ENCODE results near the gene PPP4R3A.

The PPP4R3A gene

DNA sequence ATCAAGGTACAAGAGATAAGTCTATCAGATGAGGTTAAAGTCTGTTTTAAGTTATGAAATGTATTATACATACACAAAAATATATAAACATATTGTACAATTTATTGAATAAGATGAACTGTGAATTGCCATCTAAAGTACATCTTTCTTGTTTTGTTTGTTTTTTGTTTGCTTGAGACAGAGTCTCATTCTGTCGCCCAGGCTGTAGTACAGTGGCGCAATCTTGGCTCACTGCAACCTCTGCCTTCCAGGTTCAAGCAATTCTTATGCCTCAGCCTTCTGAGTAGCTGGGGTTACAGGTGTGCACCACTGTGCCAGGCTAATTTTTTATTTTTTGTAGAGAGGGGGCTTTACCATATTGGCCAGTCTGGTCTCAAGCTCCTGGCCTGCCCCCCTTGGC is 10.0 kb upstream of the PPP4R3A start:
- H3K27me3 ChIP-seq (replicated peaks; ENCODE audit: control insufficient read depth, insufficient read depth, low read length): no peaks in the 10 kb centered on the region; the same call in 1 of the 2 replicates
- H3K36me3 ChIP-seq (ENCODE audit: control insufficient read depth, insufficient read depth, low read length): no peaks in the 10 kb centered on the region
- TF ChIP-seq, protein P1, sequence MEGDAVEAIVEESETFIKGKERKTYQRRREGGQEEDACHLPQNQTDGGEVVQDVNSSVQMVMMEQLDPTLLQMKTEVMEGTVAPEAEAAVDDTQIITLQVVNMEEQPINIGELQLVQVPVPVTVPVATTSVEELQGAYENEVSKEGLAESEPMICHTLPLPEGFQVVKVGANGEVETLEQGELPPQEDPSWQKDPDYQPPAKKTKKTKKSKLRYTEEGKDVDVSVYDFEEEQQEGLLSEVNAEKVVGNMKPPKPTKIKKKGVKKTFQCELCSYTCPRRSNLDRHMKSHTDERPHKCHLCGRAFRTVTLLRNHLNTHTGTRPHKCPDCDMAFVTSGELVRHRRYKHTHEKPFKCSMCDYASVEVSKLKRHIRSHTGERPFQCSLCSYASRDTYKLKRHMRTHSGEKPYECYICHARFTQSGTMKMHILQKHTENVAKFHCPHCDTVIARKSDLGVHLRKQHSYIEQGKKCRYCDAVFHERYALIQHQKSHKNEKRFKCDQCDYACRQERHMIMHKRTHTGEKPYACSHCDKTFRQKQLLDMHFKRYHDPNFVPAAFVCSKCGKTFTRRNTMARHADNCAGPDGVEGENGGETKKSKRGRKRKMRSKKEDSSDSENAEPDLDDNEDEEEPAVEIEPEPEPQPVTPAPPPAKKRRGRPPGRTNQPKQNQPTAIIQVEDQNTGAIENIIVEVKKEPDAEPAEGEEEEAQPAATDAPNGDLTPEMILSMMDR (IDR thresholded peaks at IDR 0.05; ENCODE audit: insufficient read depth, low read length, poor library complexity, severe bottlenecking): no peak
- no peak overlapping the region for H3K4me3 ChIP-seq (replicated peaks; ENCODE audit: low read depth, low read length)
- DNase-seq (ENCODE audit: extremely low read depth, insufficient read length): no peak

DNA sequence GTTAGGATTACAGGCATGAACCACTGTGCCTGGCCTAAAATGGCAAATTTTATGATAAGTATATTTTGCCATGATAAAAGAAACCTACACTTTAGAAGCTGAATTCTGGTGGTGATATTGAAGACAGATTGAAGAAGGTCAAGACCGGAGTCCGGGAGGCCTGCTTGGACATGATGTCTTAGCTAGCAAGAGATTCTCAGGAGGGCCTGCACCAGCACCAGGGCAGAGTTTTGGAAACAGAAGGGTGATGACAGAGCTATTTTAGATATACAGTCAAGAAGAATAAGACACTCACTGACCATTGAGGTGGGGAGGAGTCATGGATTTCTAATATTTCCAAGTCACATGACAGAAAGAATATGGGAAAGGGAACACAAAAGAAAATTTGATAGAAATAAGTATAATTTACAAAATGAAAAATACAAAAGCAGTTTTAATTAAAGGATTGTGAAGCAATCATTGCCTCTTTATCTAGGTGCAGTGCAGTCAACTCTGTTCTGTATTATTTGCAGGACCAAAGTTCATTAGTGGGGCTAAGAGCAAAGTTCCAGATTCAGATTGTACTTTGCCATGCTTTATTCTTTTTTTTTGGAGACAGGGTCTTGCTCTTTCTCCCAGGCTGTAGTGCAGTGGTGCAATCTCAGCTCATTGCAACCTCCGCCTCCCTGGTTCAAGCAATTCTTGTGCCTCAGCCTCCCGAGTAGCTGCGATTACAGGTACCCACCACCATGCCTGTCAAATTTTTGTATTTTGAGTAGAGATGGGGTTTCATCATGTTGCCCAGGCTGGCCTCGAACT is 9.3 kb upstream of the PPP4R3A start:
- TF ChIP-seq, protein P1 (IDR thresholded peaks at IDR 0.05; ENCODE audit: insufficient read depth, low read length, poor library complexity, severe bottlenecking): no peak
- no peak for DNase-seq (ENCODE audit: extremely low read depth, insufficient read length)
- no peaks in the 10 kb centered on the region for H3K36me3 ChIP-seq (ENCODE audit: control insufficient read depth, insufficient read depth, low read length)
- H3K4me3 ChIP-seq (replicated peaks; ENCODE audit: low read depth, low read length): no peak overlapping the region
- H3K27me3 ChIP-seq (replicated peaks; ENCODE audit: control insufficient read depth, insufficient read depth, low read length): no peaks in the 10 kb centered on the region; the same call in 1 of the 2 replicates

GRCh38 chr14:91516663-91517388 is 6.7 kb upstream of the PPP4R3A start:
- TF ChIP-seq, protein P1 (IDR thresholded peaks at IDR 0.05; ENCODE audit: insufficient read depth, low read length, poor library complexity, severe bottlenecking): no peak
- Histone ChIP-seq H3K27me3 (replicated peaks; ENCODE audit: control insufficient read depth, insufficient read depth, low read length) (no peaks in the 10 kb centered on the region; the same call in 1 of the 2 replicates), H3K4me3 (replicated peaks; ENCODE audit: low read depth, low read length) (no peak overlapping the region), H3K36me3 (ENCODE audit: control insufficient read depth, insufficient read depth, low read length) (no peaks in the 10 kb centered on the region)
- DNase-seq (ENCODE audit: extremely low read depth, insufficient read length): no peak

- TF ChIP-seq, protein P1 (IDR thresholded peaks at IDR 0.05; ENCODE audit: insufficient read depth, low read length, poor library complexity, severe bottlenecking): no peak
- no peaks in the 10 kb centered on the region for H3K27me3 ChIP-seq (replicated peaks; ENCODE audit: control insufficient read depth, insufficient read depth, low read length)
- no peak overlapping the region for H3K4me3 ChIP-seq (replicated peaks; ENCODE audit: low read depth, low read length)
- H3K36me3 ChIP-seq (ENCODE audit: control insufficient read depth, insufficient read depth, low read length): no peaks in the 10 kb centered on the region
- no peak for DNase-seq (ENCODE audit: extremely low read depth, insufficient read length)
These were observed 5.9 kb upstream of the PPP4R3A start for GRCh38 chr14:91515979-91516378.

- H3K36me3 ChIP-seq (ENCODE audit: control insufficient read depth, insufficient read depth, low read length): no peaks in the 10 kb centered on the region; the same call in 1 of the 2 replicates
- no peaks in the 10 kb centered on the region for H3K27me3 ChIP-seq (replicated peaks; ENCODE audit: control insufficient read depth, insufficient read depth, low read length)
- no peak for DNase-seq (ENCODE audit: extremely low read depth, insufficient read length)
- peak overlapping the region; percentile 79 for H3K4me3 ChIP-seq (replicated peaks; ENCODE audit: low read depth, low read length)
- TF ChIP-seq, protein P1 (IDR thresholded peaks at IDR 0.05; ENCODE audit: insufficient read depth, low read length, poor library complexity, severe bottlenecking): no peak
These were observed 903 bp upstream of the PPP4R3A start for GRCh38 chr14:91511043-91511383.
